ENCODE data around the gene FAM9C. TPM values are rescaled to one million over a fixed set of nuclear protein-coding genes. Genes with fewer than 3 reads are reported as not detected.

FAM9C gene
- total RNA-seq, 1 experiment from 2014 or later: not detected

DNA sequence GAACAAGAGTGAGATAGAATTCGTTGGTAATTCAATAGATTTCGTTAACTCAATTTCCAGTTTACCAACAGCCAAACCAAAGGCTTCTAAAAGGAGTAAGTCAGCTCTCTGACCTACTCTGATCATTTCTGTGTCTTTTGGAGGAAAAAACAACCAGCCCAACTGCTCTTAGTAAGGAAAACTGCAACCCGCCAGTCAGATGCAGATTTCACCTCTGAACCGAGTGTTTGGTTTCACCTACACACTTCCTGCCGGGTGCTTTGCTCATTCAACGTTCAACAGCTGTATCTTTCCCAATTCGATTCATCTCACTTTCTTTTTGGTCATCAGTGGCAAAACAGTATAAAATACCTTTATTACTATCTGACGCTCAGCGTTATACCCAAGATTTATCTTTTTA lies 45.0 kb downstream of the FAM9C start:
- Histone ChIP-seq H3K27ac (ENCODE audit: low read length) (peak overlapping the region; percentile 71), H3K4me3 (ENCODE audit: low read depth in 2 of 2, low read length in 2 of 2) (no peak overlapping the region), H3K27me3 (ENCODE audit: control insufficient read depth, insufficient read depth, low read length) (no peaks in the 10 kb centered on the region), H3K9me3 (ENCODE audit: control insufficient read depth, insufficient read depth, low read depth, low read length) (no peaks in the 10 kb centered on the region), H3K4me1 (ENCODE audit: control insufficient read depth, insufficient read depth, low read length) (peaks cover 7% of the 10 kb centered on the region), H3K36me3 (ENCODE audit: control insufficient read depth, insufficient read depth, low read length) (no peaks in the 10 kb centered on the region)
- no peak for DNase-seq (ENCODE audit: low read depth, low spot score)
- TF ChIP-seq, protein P1, sequence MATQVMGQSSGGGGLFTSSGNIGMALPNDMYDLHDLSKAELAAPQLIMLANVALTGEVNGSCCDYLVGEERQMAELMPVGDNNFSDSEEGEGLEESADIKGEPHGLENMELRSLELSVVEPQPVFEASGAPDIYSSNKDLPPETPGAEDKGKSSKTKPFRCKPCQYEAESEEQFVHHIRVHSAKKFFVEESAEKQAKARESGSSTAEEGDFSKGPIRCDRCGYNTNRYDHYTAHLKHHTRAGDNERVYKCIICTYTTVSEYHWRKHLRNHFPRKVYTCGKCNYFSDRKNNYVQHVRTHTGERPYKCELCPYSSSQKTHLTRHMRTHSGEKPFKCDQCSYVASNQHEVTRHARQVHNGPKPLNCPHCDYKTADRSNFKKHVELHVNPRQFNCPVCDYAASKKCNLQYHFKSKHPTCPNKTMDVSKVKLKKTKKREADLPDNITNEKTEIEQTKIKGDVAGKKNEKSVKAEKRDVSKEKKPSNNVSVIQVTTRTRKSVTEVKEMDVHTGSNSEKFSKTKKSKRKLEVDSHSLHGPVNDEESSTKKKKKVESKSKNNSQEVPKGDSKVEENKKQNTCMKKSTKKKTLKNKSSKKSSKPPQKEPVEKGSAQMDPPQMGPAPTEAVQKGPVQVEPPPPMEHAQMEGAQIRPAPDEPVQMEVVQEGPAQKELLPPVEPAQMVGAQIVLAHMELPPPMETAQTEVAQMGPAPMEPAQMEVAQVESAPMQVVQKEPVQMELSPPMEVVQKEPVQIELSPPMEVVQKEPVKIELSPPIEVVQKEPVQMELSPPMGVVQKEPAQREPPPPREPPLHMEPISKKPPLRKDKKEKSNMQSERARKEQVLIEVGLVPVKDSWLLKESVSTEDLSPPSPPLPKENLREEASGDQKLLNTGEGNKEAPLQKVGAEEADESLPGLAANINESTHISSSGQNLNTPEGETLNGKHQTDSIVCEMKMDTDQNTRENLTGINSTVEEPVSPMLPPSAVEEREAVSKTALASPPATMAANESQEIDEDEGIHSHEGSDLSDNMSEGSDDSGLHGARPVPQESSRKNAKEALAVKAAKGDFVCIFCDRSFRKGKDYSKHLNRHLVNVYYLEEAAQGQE (IDR thresholded peaks at IDR 0.05; ENCODE audit: insufficient read depth in 1 of 2, low read depth in 2 of 2, low read length in 1 of 2): no peak
- TF ChIP-seq POLR2AphosphoS5 (IDR thresholded peaks at IDR 0.05; ENCODE audit: low read depth, low read length) (no peak), SIN3A (IDR thresholded peaks at IDR 0.05; ENCODE audit: borderline replicate concordance, insufficient read depth, low read depth, low read length) (no peak), TCF7L2 (IDR thresholded peaks at IDR 0.05; ENCODE audit: low read depth, low read length) (no peak)
- TF ChIP-seq, protein P2, sequence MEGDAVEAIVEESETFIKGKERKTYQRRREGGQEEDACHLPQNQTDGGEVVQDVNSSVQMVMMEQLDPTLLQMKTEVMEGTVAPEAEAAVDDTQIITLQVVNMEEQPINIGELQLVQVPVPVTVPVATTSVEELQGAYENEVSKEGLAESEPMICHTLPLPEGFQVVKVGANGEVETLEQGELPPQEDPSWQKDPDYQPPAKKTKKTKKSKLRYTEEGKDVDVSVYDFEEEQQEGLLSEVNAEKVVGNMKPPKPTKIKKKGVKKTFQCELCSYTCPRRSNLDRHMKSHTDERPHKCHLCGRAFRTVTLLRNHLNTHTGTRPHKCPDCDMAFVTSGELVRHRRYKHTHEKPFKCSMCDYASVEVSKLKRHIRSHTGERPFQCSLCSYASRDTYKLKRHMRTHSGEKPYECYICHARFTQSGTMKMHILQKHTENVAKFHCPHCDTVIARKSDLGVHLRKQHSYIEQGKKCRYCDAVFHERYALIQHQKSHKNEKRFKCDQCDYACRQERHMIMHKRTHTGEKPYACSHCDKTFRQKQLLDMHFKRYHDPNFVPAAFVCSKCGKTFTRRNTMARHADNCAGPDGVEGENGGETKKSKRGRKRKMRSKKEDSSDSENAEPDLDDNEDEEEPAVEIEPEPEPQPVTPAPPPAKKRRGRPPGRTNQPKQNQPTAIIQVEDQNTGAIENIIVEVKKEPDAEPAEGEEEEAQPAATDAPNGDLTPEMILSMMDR (IDR thresholded peaks at IDR 0.05): no peak
- CTCF ChIA-PET: no interaction called here
- POLR2A ChIA-PET: no interaction called here
- in situ Hi-C loops (cut with HindIII; ENCODE audit: low pct_unique_long_range_greater_than_20kb, low sequenced_read_pairs): no loop called here
- no TSS peak for BruUV-seq (replicated peaks)
- ATAC-seq: no peak
- intact Hi-C loops (cut with micrococcal nuclease; ENCODE audit: unreplicated experiment): no loop called here

DNA sequence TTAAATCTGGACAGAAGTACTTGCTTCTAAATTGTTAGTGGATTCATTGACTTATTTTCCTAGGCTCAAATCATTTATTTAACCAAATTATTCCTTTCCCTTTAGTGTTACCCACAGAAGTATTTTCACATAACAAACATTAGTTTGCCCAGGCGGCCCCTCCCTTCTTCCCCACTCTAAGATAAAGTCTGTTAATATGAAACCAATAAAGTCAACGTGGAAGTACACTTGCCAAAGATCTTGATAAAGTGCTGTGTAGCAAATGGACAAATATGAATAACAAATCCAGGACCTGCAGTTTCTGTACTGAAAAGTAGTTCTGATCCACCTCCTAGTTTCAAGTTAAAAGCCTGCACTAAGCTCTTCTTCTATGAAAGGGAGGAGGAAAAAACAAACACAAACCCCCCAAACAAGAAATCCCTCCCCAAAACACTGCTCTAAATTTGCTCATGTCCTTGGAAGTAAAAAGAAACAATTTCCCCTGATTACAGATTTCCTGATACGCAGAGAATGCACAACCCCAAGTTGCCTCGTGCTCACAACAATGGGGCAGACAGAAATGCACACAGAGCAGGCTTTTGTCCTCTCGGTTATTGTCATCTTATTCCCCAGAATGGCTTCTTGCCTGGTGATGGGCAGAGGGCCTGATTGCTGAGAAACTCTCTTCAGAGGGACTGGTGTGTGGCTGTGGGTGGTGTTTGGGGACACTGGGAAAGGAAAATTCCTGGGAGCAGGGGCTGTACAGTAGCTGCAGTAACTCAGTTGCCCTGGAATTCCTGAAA lies 46.3 kb downstream of the FAM9C start:
- DNase-seq (ENCODE audit: low read depth, low spot score): no peak
- in situ Hi-C loops (cut with HindIII; ENCODE audit: low pct_unique_long_range_greater_than_20kb, low sequenced_read_pairs): no loop called here
- TF ChIP-seq, protein P1 (IDR thresholded peaks at IDR 0.05; ENCODE audit: insufficient read depth in 1 of 2, low read depth in 2 of 2, low read length in 1 of 2): no peak
- no peak for TF ChIP-seq TCF7L2 (IDR thresholded peaks at IDR 0.05; ENCODE audit: low read depth, low read length)
- TF ChIP-seq, protein P2 (IDR thresholded peaks at IDR 0.05): no peak
- TF ChIP-seq POLR2AphosphoS5 (IDR thresholded peaks at IDR 0.05; ENCODE audit: low read depth, low read length): no peak
- TF ChIP-seq SIN3A (IDR thresholded peaks at IDR 0.05; ENCODE audit: borderline replicate concordance, insufficient read depth, low read depth, low read length): no peak

More for the DNA sequence above, 46.3 kb downstream of the FAM9C start:
- H3K9me3 ChIP-seq (ENCODE audit: control insufficient read depth, insufficient read depth, low read depth, low read length): no peaks in the 10 kb centered on the region
- H3K4me3 ChIP-seq (ENCODE audit: low read depth in 2 of 2, low read length in 2 of 2): no peak overlapping the region
- no TSS peak for BruUV-seq (replicated peaks)
- ATAC-seq: no peak
- intact Hi-C loops (cut with micrococcal nuclease; ENCODE audit: unreplicated experiment): no loop called here
- H3K36me3 ChIP-seq (ENCODE audit: control insufficient read depth, insufficient read depth, low read length): no peaks in the 10 kb centered on the region
- H3K27me3 ChIP-seq (ENCODE audit: control insufficient read depth, insufficient read depth, low read length): no peaks in the 10 kb centered on the region
- H3K27ac ChIP-seq (ENCODE audit: low read length): peak overlapping the region; percentile 79
- POLR2A ChIA-PET: no interaction called here
- CTCF ChIA-PET: interaction anchor here (0.6 kb wide), 1 partner anchor 226 kb away, joined by 4 read pairs; no protein-coding TSS in a partner anchor
- peaks cover 7% of the 10 kb centered on the region for H3K4me1 ChIP-seq (ENCODE audit: control insufficient read depth, insufficient read depth, low read length)
